Activated CD4-positive, CD25-positive, alpha-beta regulatory T cell (primary cell): Measurements from ENCODE around the gene AGPS.
"Not testable (repeated sequence)": the region's sequence is repeated elsewhere in the genome, so short reads cannot be mapped to it uniquely, and the experiment has no call there.

Experiments used
- DNase-seq, 4 experiments: peaks; one replicate each; lab custom pipeline; 2025; lab: John Stamatoyannopoulos, UW

Gene AGPS

GRCh38 chr2:177385151-177385550 is 7.4 kb upstream of the AGPS start:
- DNase-seq, result no peak

GRCh38 chr2:177391822-177392372 is 676 bp upstream of the AGPS start:
- no peak for DNase-seq

- DNase-seq, result no peak
Observed at GRCh38 chr2:177393203-177393755, 706 bp downstream of the AGPS start.

- no peak for DNase-seq
Observed at GRCh38 chr2:177393824-177394593, 1.4 kb downstream of the AGPS start.

- no peak for DNase-seq
Observed at GRCh38 chr2:177394594-177394973, 2.0 kb downstream of the AGPS start.

- DNase-seq, result no peak
Observed at GRCh38 chr2:177395351-177396065, 2.9 kb downstream of the AGPS start.

GRCh38 chr2:177396703-177397460 is 4.3 kb downstream of the AGPS start:
- DNase-seq, result no peak

GRCh38 chr2:177397481-177398289 is 5.1 kb downstream of the AGPS start:
- DNase-seq, result no peak

GRCh38 chr2:177398290-177398683 is 5.7 kb downstream of the AGPS start:
- DNase-seq, result no peak

- DNase-seq, result no peak
Observed at GRCh38 chr2:177398791-177399190, 6.2 kb downstream of the AGPS start.

GRCh38 chr2:177399376-177399775 is 6.8 kb downstream of the AGPS start:
- no peak for DNase-seq

GRCh38 chr2:177400337-177400923 is 7.9 kb downstream of the AGPS start:
- no peak for DNase-seq

- DNase-seq, result no peak
Observed at GRCh38 chr2:177402096-177402495, 9.5 kb downstream of the AGPS start.

GRCh38 chr2:177403838-177404237 is 11.3 kb downstream of the AGPS start:
- no peak for DNase-seq

GRCh38 chr2:177404243-177404642 is 11.7 kb downstream of the AGPS start:
- no peak for DNase-seq

- no peak for DNase-seq
Observed at GRCh38 chr2:177405029-177405692, 12.6 kb downstream of the AGPS start.

GRCh38 chr2:177406182-177406581 is 13.6 kb downstream of the AGPS start:
- DNase-seq, result no peak

- DNase-seq, result no peak
Observed at GRCh38 chr2:177407031-177407430, 14.5 kb downstream of the AGPS start.

GRCh38 chr2:177410629-177411028 is 18.1 kb downstream of the AGPS start:
- DNase-seq, result not testable (repeated sequence)

- DNase-seq, result no peak
Observed at GRCh38 chr2:177413703-177414102, 21.1 kb downstream of the AGPS start.
